H1 (cell line): ENCODE measurements around the gene THRB.

ENCODE experiments used
- CEBPB ChIP-seq: IDR thresholded peaks from 2 replicates; pipeline ENCODE4 v1.6.1; 2012; ENCODE audit warnings: low read depth, low read length
- CTBP2 ChIP-seq: IDR thresholded peaks from 2 replicates; pipeline ENCODE4 v1.7.0; 2011; ENCODE audit warnings: borderline replicate concordance, mild to moderate bottlenecking, moderate library complexity, mixed read lengths, low read length; ENCODE audit not compliant: insufficient read depth, insufficient read length
- CTCF ChIP-seq, 3 experiments: IDR thresholded peaks; 1 replicate in 2 of 3; 2 replicates in 1 of 3; pipeline versions ENCODE4 v1.5.1 to v1.6.1; 2011; ENCODE audit warnings: low read length in 3 of 3, mild to moderate bottlenecking in 3 of 3, inconsistent platforms in 2 of 3, low read depth in 1 of 3, moderate library complexity in 1 of 3; ENCODE audit not compliant: insufficient read depth in 1 of 3; ENCODE audit errors: control extremely low read depth in 1 of 3
- EP300 ChIP-seq, 2 experiments: IDR thresholded peaks; 1 replicate in 1 of 2; 2 replicates in 1 of 2; pipeline ENCODE4 v1.6.1; 2011 to 2012; ENCODE audit warnings: low read depth in 2 of 2, low read length in 2 of 2, mild to moderate bottlenecking in 2 of 2, borderline replicate concordance in 1 of 2, inconsistent platforms in 1 of 2, moderate library complexity in 1 of 2
- EZH2 ChIP-seq: fragments of 200-600 bp; sonication (generic); IDR thresholded peaks from 2 replicates; pipeline ENCODE4 v1.7.1; 2012; ENCODE audit warnings: low read depth, mild to moderate bottlenecking, moderate library complexity, low read length, inconsistent platforms; ENCODE audit not compliant: severe bottlenecking
- HDAC6 ChIP-seq: IDR thresholded peaks from one replicate; pipeline ENCODE4 v1.7.1; 2012; ENCODE audit warnings: low read depth, mild to moderate bottlenecking, inconsistent platforms, low read length, moderate library complexity
- POLR2A ChIP-seq, 2 experiments: IDR thresholded peaks; 1 replicate in 1 of 2; 2 replicates in 1 of 2; pipeline ENCODE4 v1.6.1; 2011; ENCODE audit warnings: low read depth in 2 of 2, low read length in 2 of 2, mild to moderate bottlenecking in 2 of 2; ENCODE audit errors: control extremely low read depth in 1 of 2
- POLR2AphosphoS5 ChIP-seq: IDR thresholded peaks from 2 replicates; pipeline ENCODE4 v1.6.1; 2011; ENCODE audit warnings: low read depth, low read length
- SIX5 ChIP-seq: IDR thresholded peaks from 2 replicates; pipeline ENCODE4 v1.6.1; 2011; ENCODE audit warnings: mild to moderate bottlenecking, low read depth, low read length
- TAF1 ChIP-seq: IDR thresholded peaks from 2 replicates; pipeline ENCODE4 v1.6.1; 2011; ENCODE audit warnings: mild to moderate bottlenecking, low read depth, low read length
- TCF12 ChIP-seq: IDR thresholded peaks from 2 replicates; pipeline ENCODE4 v1.6.1; 2011; ENCODE audit warnings: low read depth, mild to moderate bottlenecking, low read length

- TF ChIP-seq CTCF (IDR thresholded peaks at IDR 0.05; ENCODE audit: control extremely low read depth in 1 of 3, insufficient read depth in 1 of 3, low read depth in 1 of 3, low read length in 3 of 3) (no peak), SIX5 (no peak), CEBPB (no peak), POLR2AphosphoS5 (no peak), TAF1 (no peak), HDAC6 (no peak), EP300 (IDR thresholded peaks at IDR 0.05; ENCODE audit: borderline replicate concordance in 1 of 2, low read depth in 2 of 2, low read length in 2 of 2) (no peak), POLR2A (IDR thresholded peaks at IDR 0.05; ENCODE audit: control extremely low read depth in 1 of 2, low read depth in 2 of 2, low read length in 2 of 2) (no peak), CTBP2 (no peak), EZH2 (no peak), TCF12 (no peak)
Measured at GRCh38 chr3:24354230-24354629, 140.4 kb downstream of the THRB start.
